OCI-LY1 (cell line): ENCODE measurements around the gene MMP14.

Source experiments
- EZH2 ChIP-seq: fragments of 200-600 bp; sonication (generic), shearing (Covaris generic); IDR thresholded peaks from 2 replicates; pipeline ENCODE4 v1.8.0; 2017; ENCODE audit warnings: borderline replicate concordance, mixed run types, mild to moderate bottlenecking, antibody characterized with exemption, low read length, moderate library complexity, mixed read lengths
- TF ChIP-seq, protein P1 (sequence below): fragments of 200-600 bp; sonication (generic), shearing (Covaris generic); IDR thresholded peaks from 2 replicates; pipeline ENCODE4 v1.5.1; 2017; ENCODE audit warnings: mild to moderate bottlenecking, antibody characterized with exemption, low read length, moderate library complexity, mixed read lengths

DNA sequence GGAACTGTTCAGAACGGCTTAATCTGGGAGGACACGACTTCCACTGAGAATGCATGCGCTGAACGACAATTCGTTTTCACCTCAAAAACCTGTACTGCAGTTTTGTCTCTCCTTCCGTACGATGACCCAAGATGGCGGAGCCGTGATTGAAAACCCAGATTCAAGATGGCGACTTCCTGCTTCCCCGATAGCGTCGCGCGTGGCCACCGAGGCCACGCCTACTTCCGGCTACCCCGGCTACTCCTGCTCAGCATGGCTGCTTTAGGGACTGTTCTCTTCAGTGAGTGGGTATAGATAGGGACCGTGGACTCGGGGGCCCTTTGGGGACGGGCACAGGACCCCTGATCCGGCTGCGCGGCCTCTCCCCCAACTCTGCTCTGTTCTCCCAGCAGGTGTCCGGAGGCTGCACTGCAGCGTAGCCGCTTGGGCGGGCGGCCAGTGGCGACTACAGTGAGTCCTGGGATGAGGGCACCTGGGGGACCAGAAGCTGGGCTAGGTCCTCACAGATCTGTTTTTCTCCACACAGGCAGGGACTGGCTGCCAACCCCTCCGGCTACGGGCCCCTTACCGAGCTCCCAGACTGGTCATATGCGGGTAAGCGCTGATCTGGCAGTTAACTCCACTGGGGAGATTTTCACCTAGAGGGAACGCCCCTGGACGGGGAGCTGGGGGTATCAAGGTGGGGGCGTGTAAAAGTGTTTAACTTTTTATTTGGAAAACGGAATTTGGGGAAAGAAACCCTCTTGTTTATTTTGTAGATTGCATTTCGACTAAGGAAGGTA is 6.5 kb upstream of the MMP14 start, which contains the start of gene MRPL52:
- no peak for TF ChIP-seq EZH2
- TF ChIP-seq, protein P1, sequence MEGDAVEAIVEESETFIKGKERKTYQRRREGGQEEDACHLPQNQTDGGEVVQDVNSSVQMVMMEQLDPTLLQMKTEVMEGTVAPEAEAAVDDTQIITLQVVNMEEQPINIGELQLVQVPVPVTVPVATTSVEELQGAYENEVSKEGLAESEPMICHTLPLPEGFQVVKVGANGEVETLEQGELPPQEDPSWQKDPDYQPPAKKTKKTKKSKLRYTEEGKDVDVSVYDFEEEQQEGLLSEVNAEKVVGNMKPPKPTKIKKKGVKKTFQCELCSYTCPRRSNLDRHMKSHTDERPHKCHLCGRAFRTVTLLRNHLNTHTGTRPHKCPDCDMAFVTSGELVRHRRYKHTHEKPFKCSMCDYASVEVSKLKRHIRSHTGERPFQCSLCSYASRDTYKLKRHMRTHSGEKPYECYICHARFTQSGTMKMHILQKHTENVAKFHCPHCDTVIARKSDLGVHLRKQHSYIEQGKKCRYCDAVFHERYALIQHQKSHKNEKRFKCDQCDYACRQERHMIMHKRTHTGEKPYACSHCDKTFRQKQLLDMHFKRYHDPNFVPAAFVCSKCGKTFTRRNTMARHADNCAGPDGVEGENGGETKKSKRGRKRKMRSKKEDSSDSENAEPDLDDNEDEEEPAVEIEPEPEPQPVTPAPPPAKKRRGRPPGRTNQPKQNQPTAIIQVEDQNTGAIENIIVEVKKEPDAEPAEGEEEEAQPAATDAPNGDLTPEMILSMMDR, result no peak
